ENCODE data around the gene TMED8. TPM values are rescaled to one million over a fixed set of nuclear protein-coding genes. Genes with fewer than 3 reads are reported as not detected.
"Not testable (repeated sequence)": the region's sequence is repeated elsewhere in the genome, so short reads cannot be mapped to it uniquely, and the experiment has no call there.

Gene TMED8, protein sequence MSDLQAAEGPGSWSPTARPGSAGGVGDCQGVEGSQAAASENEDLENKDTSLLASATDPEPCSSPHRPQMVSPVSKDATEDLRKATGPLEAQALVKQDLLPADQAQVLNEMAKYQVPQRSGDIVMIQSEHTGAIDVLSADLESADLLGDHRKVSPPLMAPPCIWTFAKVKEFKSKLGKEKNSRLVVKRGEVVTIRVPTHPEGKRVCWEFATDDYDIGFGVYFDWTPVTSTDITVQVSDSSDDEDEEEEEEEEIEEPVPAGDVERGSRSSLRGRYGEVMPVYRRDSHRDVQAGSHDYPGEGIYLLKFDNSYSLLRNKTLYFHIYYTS
- 14.7 TPM for polyA plus RNA-seq
- long read RNA-seq, donor 1, full-length matches to known transcripts, result 1 of 1 reads
- long read RNA-seq, donor 1, partial matches to known transcripts, result 0 of 1 reads
- long read RNA-seq, donor 1, other reads (novel, unspliced or antisense), result 0 of 1 reads
- long read RNA-seq, donor 2, full-length matches to known transcripts, result 2 of 2 reads
- long read RNA-seq, donor 2, partial matches to known transcripts, result 0 of 2 reads
- long read RNA-seq, donor 2, other reads (novel, unspliced or antisense), result 0 of 2 reads
- long read RNA-seq, donor 3, result 0 reads
- long read RNA-seq, donor 4, full-length matches to known transcripts, result 1 of 1 reads
- long read RNA-seq, donor 4, partial matches to known transcripts, result 0 of 1 reads
- long read RNA-seq, donor 4, other reads (novel, unspliced or antisense), result 0 of 1 reads
- long read RNA-seq, donor 5, full-length matches to known transcripts, result 1 of 1 reads
- long read RNA-seq, donor 5, partial matches to known transcripts, result 0 of 1 reads
- long read RNA-seq, donor 5, other reads (novel, unspliced or antisense), result 0 of 1 reads
- long read RNA-seq, donor 6, full-length matches to known transcripts, result 6 of 6 reads
- long read RNA-seq, donor 6, partial matches to known transcripts, result 0 of 6 reads
- long read RNA-seq, donor 6, other reads (novel, unspliced or antisense), result 0 of 6 reads
- long read RNA-seq, donor 7, result 0 reads
- long read RNA-seq, donor 8, full-length matches to known transcripts, result 2 of 2 reads
- long read RNA-seq, donor 8, partial matches to known transcripts, result 0 of 2 reads
- long read RNA-seq, donor 8, other reads (novel, unspliced or antisense), result 0 of 2 reads
- long read RNA-seq, donor 9, full-length matches to known transcripts, result 4 of 4 reads
- long read RNA-seq, donor 9, partial matches to known transcripts, result 0 of 4 reads
- long read RNA-seq, donor 9, other reads (novel, unspliced or antisense), result 0 of 4 reads
- long read RNA-seq, donor 10, result 0 reads
- long read RNA-seq, donor 11, full-length matches to known transcripts, result 1 of 1 reads
- long read RNA-seq, donor 11, partial matches to known transcripts, result 0 of 1 reads
- long read RNA-seq, donor 11, other reads (novel, unspliced or antisense), result 0 of 1 reads

DNA sequence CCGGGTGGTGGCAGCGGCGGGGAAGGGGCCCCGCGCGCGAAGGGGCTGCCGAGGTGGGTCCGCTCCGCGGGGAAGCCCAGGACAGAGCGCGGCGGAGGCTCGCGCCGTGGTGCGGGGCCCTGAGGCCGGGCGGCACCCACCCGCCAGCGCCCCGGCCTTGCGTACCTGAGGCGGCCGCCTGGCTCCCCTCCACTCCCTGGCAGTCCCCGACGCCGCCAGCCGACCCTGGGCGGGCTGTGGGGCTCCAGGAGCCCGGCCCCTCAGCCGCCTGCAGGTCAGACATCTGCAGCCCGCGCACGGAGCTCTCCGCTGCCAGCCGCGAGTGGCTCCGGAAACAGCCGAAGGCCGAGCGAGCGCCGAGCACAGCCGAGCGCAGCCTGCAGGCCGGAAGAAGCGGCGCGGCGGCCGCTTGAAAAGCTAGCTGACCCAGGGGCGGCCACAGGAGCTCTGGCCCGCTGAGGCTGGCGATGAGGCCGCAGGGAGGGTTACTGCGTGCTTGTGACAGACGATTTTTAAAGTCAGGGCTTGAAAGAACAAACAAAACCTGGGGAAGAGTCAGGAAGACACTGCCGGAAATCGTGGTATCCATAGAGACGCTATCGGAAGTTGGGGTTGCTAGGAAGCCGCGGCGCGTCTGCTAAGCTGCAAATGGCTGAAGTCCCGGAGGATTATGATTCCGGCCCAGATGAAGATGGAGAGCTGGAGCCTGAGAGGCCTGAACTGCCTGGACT is at the start of gene TMED8, which contains the start of gene SAMD15:
Gene TMED8, minus strand, starts transcription at position 324 of the 731 bp plus-strand sequence. Its CDS starts 41 bp downstream, at position 283.
Gene SAMD15, plus strand, starts transcription at position 609 of the 731 bp plus-strand sequence. Its CDS starts 40 bp downstream, at position 649.
- Histone ChIP-seq H3K4me1 (ENCODE audit: control insufficient read depth, insufficient read depth, low read length) (no peaks in the 10 kb centered on the region), H3K36me3 (ENCODE audit: control insufficient read depth, insufficient read depth, low read length) (no peaks in the 10 kb centered on the region), H3K27me3 (ENCODE audit: control insufficient read depth, insufficient read depth, low read length) (no peaks in the 10 kb centered on the region), H3K9me3 (ENCODE audit: control insufficient read depth, low read depth, low read length) (no peaks in the 10 kb centered on the region), H3K4me3 (ENCODE audit: low read length) (peak within 1 kb of the TSS; percentile 90), H3K27ac (ENCODE audit: low read length) (peak within 1 kb of the TSS; percentile 81)
- WGBS (ENCODE audit: insufficient coverage, low lambda C conversion rate), result 10% methylated on average over 2 of the region's 69 CpGs
- peak; percentile 81 to 92 for DNase-seq

DNA sequence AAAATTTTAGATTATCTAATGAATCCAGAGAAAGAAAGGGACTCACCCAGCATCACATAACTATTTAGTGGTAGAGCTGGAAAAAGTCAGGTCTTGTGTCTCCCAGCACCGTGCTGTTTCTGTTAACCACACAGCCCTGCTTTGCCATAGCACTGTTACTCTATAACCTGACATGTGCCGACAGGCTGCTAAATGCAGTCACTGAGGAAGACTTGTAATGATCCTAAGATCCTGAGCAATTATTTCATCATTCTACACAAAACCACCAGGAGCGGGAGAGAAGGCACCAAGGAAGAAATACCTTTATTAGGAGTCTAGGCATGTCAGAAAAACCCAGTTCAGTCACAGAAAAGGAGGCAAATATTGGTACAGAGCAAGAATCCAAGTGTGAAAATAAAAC is 49.5 kb upstream of the TMED8 start:
- H3K4me3 ChIP-seq (ENCODE audit: low read length), result no peak overlapping the region
- no peaks in the 10 kb centered on the region for H3K9me3 ChIP-seq (ENCODE audit: control insufficient read depth, low read depth, low read length)
- no CpG with 5 or more reads among the region's 3 CpGs for WGBS (ENCODE audit: insufficient coverage, low lambda C conversion rate)
- H3K36me3 ChIP-seq (ENCODE audit: control insufficient read depth, insufficient read depth, low read length), result peaks cover 78% of the 10 kb centered on the region
- no peaks in the 10 kb centered on the region for H3K4me1 ChIP-seq (ENCODE audit: control insufficient read depth, insufficient read depth, low read length)
- no peaks in the 10 kb centered on the region for H3K27me3 ChIP-seq (ENCODE audit: control insufficient read depth, insufficient read depth, low read length)
- no peak overlapping the region for H3K27ac ChIP-seq (ENCODE audit: low read length)
- DNase-seq, result no peak

DNA sequence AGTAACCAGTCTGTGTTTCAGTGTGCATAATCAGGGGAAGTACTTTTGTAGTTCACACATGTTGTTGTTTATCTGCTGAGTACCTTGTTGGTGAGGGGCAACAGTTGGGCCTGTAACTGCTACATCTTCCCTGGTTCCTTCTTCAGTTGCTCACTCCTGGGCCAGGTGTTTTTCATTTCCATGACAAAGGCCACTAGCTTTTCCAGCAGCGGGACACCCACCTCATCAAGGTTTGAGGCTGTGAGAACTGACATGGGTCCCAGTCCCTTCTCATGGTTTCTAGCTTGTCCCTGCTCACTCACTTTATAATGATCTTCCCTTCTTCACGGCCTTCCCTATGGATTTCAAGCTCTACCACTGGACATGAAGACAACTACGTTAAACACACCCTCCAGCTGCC is 48.0 kb upstream of the TMED8 start:
- Histone ChIP-seq H3K4me1 (ENCODE audit: control insufficient read depth, insufficient read depth, low read length) (no peaks in the 10 kb centered on the region), H3K9me3 (ENCODE audit: control insufficient read depth, low read depth, low read length) (peaks cover 2% of the 10 kb centered on the region), H3K36me3 (ENCODE audit: control insufficient read depth, insufficient read depth, low read length) (peaks cover 80% of the 10 kb centered on the region), H3K27me3 (ENCODE audit: control insufficient read depth, insufficient read depth, low read length) (no peaks in the 10 kb centered on the region), H3K27ac (ENCODE audit: low read length) (no peak overlapping the region), H3K4me3 (ENCODE audit: low read length) (no peak overlapping the region)
- DNase-seq, result no peak
- WGBS (ENCODE audit: insufficient coverage, low lambda C conversion rate), result no CpG with 5 or more reads among the region's 3 CpGs

DNA sequence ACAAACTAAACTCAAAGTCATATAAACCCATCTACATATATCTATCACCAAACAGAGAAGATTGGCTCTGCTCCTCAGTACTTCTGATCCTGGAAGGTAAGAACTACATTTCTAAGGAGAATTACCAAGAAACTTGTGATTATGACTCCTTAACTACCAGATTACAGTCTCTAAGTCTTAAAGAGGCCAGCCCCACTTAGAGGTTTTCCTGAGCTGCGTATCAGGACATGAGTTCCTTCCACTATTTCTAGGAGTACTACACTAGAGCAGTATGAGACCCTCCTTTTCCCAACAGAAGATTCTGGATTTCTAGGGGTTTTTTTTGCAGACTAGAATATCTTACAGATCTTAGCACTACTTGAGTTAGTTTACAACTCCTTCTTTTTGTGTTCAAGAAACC is 46.5 kb upstream of the TMED8 start, which contains the start of gene NOXRED1:
Gene NOXRED1, minus strand, starts transcription at position 101 of the 400 bp plus-strand sequence. CDS start 634 bp downstream, outside the sequence.
- Histone ChIP-seq H3K4me1 (ENCODE audit: control insufficient read depth, insufficient read depth, low read length) (no peaks in the 10 kb centered on the region), H3K4me3 (ENCODE audit: low read length) (no peak within 1 kb of the TSS), H3K36me3 (ENCODE audit: control insufficient read depth, insufficient read depth, low read length) (peaks cover 68% of the 10 kb centered on the region), H3K27me3 (ENCODE audit: control insufficient read depth, insufficient read depth, low read length) (no peaks in the 10 kb centered on the region), H3K9me3 (ENCODE audit: control insufficient read depth, low read depth, low read length) (peaks cover 16% of the 10 kb centered on the region), H3K27ac (ENCODE audit: low read length) (no peak within 1 kb of the TSS)
- no peak for DNase-seq
- WGBS (ENCODE audit: insufficient coverage, low lambda C conversion rate), result no CpG with 5 or more reads among the region's 1 CpG

DNA sequence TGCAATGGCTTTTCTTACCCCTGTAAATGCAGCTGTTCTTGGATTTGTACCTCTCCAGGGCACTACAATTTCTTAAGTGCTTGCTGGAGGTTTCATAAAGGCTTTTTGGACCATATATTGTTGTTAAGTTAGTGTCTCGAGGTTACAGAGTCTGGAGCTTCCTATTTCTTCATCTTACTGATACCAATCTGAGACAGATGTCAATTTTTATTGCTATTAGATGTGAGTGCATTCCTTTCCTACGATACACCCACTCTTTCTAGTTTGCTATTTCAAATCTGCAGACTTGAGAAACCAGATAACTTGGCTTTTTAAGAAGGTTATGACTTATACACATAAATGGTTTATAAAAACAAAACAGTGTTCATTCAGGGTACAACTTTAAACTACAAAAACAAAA is 44.3 kb upstream of the TMED8 start:
- H3K27ac ChIP-seq (ENCODE audit: low read length), result no peak overlapping the region
- peaks cover 45% of the 10 kb centered on the region for H3K36me3 ChIP-seq (ENCODE audit: control insufficient read depth, insufficient read depth, low read length)
- DNase-seq, result no peak
- 83% methylated on average over 2 of the region's 2 CpGs for WGBS (ENCODE audit: insufficient coverage, low lambda C conversion rate)
- H3K4me1 ChIP-seq (ENCODE audit: control insufficient read depth, insufficient read depth, low read length), result no peaks in the 10 kb centered on the region
- H3K9me3 ChIP-seq (ENCODE audit: control insufficient read depth, low read depth, low read length), result peaks cover 21% of the 10 kb centered on the region
- no peak overlapping the region for H3K4me3 ChIP-seq (ENCODE audit: low read length)
- H3K27me3 ChIP-seq (ENCODE audit: control insufficient read depth, insufficient read depth, low read length), result no peaks in the 10 kb centered on the region

DNA sequence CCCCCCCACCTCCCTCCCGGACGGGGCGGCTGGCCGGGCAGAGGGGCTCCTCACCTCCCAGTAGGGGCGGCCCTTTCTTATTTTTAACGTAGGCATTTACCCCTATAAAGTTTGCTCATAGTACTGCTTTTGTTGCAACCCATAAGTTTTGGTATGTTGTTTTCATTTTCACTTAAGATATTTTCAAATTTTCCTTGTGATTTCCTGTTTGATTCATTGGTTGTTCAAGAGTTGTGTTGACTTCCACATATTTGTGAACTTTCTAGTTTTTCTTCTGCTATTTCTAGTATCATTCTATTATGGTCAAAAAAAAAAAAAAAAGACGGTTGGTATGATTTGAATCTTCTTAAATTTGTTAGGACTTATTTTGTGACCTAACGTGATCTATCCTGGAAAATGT is 39.9 kb upstream of the TMED8 start:
- peaks cover 21% of the 10 kb centered on the region for H3K9me3 ChIP-seq (ENCODE audit: control insufficient read depth, low read depth, low read length)
- no peak overlapping the region for H3K4me3 ChIP-seq (ENCODE audit: low read length)
- WGBS (ENCODE audit: insufficient coverage, low lambda C conversion rate), result no CpG with 5 or more reads among the region's 8 CpGs
- H3K36me3 ChIP-seq (ENCODE audit: control insufficient read depth, insufficient read depth, low read length), result peaks cover 10% of the 10 kb centered on the region
- H3K27me3 ChIP-seq (ENCODE audit: control insufficient read depth, insufficient read depth, low read length), result no peaks in the 10 kb centered on the region
- DNase-seq, result no peak
- H3K4me1 ChIP-seq (ENCODE audit: control insufficient read depth, insufficient read depth, low read length), result no peaks in the 10 kb centered on the region
- no peak overlapping the region for H3K27ac ChIP-seq (ENCODE audit: low read length)

DNA sequence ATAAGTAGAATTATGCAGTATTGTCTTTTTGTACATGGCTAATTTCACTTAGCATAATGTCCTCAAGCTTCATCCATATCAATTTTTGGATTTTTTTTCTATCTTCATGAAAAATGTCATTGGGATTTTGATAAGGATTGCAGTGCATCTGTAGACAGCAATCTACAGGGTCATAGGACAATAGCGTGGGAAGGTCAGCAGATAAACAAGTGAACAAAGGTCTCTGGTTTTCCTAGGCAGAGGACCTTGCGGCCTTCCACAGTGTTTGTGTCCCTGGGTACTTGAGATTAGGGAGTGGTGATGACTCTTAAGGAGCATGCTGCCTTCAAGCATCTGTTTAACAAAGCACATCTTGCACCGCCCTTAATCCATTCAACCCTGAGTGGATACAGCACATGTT is 39.2 kb upstream of the TMED8 start:
- H3K36me3 ChIP-seq (ENCODE audit: control insufficient read depth, insufficient read depth, low read length); H3K4me3 ChIP-seq (ENCODE audit: low read length); H3K27me3 ChIP-seq (ENCODE audit: control insufficient read depth, insufficient read depth, low read length); H3K27ac ChIP-seq (ENCODE audit: low read length); DNase-seq; H3K4me1 ChIP-seq (ENCODE audit: control insufficient read depth, insufficient read depth, low read length): not testable (repeated sequence)
- no CpG with 5 or more reads among the region's 3 CpGs for WGBS (ENCODE audit: insufficient coverage, low lambda C conversion rate)
- peaks cover 21% of the 10 kb centered on the region for H3K9me3 ChIP-seq (ENCODE audit: control insufficient read depth, low read depth, low read length)

DNA sequence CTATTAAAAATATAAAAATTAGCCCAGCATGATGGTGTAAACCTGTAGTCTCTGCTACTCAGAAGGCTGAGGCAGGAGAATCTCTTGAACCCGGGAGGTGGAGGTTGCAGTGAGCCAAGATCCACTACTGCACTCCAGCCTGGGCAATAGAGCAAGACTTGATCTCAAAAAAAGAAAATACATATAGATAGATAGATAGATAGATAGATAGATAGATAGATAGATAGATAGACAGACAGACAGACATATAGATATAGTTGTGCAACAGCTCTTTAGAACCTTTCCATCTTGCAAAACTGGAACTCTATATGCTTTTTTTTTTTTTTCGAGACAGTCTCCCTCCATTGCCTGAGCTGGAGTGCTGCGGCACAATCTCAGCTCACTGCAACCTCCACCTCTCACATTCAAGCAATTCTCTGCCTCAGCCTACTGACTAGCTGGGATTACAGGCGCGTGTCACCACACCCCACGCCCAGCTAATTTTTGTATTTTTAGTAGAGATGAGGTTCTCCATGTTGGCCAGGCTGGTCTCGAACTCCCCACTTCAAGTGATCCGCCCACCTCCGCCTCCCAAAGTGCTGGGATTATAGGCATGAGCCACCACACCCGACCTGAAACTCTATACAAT is 38.6 kb upstream of the TMED8 start:
- H3K27ac ChIP-seq (ENCODE audit: low read length); H3K4me3 ChIP-seq (ENCODE audit: low read length); H3K36me3 ChIP-seq (ENCODE audit: control insufficient read depth, insufficient read depth, low read length); DNase-seq; H3K27me3 ChIP-seq (ENCODE audit: control insufficient read depth, insufficient read depth, low read length); H3K4me1 ChIP-seq (ENCODE audit: control insufficient read depth, insufficient read depth, low read length): not testable (repeated sequence)
- H3K9me3 ChIP-seq (ENCODE audit: control insufficient read depth, low read depth, low read length), result peaks cover 21% of the 10 kb centered on the region
- WGBS (ENCODE audit: insufficient coverage, low lambda C conversion rate), result no CpG with 5 or more reads among the region's 10 CpGs

DNA sequence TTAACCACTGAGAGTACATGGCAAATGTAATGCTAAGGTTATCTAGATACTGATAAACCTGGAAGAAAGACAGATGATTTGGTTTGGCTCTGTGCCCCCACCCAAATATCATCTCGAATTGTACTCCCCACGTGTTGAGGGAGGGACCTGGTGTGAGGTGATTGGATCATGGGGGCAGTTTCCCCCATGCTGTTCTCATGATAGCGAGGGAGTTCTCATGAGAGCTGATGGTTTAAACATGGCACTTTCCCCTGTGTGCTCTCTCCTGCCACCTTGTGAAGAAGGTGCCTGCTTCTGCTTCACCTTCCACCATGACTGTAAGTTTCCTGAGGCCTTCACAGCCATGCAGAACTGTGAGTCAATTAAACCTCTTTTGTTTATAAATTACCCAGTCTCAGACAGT is 32.2 kb upstream of the TMED8 start:
- H3K27me3 ChIP-seq (ENCODE audit: control insufficient read depth, insufficient read depth, low read length), result no peaks in the 10 kb centered on the region
- no peak overlapping the region for H3K27ac ChIP-seq (ENCODE audit: low read length)
- H3K36me3 ChIP-seq (ENCODE audit: control insufficient read depth, insufficient read depth, low read length), result no peaks in the 10 kb centered on the region
- H3K4me3 ChIP-seq (ENCODE audit: low read length), result no peak overlapping the region
- WGBS (ENCODE audit: insufficient coverage, low lambda C conversion rate), result no CpG with 5 or more reads among the region's 3 CpGs
- H3K4me1 ChIP-seq (ENCODE audit: control insufficient read depth, insufficient read depth, low read length), result no peaks in the 10 kb centered on the region
- no peaks in the 10 kb centered on the region for H3K9me3 ChIP-seq (ENCODE audit: control insufficient read depth, low read depth, low read length)
- DNase-seq, result peak in 1 of 2 donors; percentile 20

Measured in large intestine (tissue), 12 donors.